ENCODE measurements around the gene COL23A1.

COL23A1 gene

GRCh38 chr5:178530526-178530925, 59.7 kb downstream of the COL23A1 start:
- DNase-seq = no peak

DNA sequence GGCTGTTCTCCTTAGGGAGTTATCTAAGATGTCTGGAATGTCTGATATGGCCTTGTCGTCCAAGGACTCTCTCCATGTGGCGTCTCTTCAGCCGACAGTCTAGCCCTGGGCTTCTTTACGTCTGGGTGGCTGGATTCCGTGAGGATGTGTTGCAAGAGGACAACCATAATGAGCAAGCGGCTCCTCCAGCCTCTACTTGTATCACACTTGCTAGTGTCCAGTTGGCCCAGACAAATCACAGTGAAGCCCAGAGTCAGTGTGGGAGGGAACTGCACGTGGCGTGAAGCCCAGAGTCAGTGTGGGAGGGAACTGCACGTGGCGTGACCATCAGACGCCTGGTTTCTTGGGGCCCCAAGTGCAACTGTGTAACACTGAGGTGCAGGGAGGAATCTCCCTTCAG, 61.1 kb downstream of the COL23A1 start:
- no peak for DNase-seq

GRCh38 chr5:178527458-178528307, 62.5 kb downstream of the COL23A1 start:
- DNase-seq = no peak

DNA sequence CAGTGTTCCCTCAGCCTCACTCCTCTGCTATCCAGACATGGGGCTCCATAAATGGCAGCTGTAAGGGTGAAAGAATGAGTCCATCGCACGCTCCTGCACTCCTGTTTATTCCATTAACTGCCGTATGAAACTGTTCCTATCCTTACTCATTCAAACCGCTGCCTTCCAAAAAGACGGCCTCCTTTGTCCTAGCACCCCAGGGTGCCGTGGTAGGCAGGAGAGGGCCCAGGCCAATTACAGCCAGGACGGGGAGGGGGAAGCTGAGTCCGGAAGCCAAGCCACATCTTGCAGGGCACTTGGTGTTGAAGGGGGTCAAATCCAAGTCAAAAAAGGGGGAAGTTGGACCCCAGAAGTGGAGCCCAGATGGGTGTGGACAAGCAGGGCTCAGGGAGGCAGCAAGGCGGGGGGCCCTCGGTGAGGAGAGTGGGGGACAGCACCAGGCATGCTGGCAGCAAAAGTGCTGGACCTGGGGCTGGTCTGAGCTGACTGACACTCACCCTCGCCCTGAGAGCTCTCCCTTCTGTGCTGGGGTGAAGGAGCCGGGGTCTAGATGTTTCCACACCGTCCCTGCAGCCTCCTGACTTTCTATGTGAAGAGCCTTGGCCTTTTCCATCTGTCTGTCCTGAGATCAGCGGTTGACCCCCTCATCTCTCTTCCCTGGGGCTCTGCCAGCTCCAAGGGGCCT, 63.3 kb downstream of the COL23A1 start:
- no peak for DNase-seq

- DNase-seq = no peak
These were observed 64.1 kb downstream of the COL23A1 start for GRCh38 chr5:178525906-178526732.

- DNase-seq = no peak
These were observed 65.9 kb downstream of the COL23A1 start for GRCh38 chr5:178524093-178524882.

DNA sequence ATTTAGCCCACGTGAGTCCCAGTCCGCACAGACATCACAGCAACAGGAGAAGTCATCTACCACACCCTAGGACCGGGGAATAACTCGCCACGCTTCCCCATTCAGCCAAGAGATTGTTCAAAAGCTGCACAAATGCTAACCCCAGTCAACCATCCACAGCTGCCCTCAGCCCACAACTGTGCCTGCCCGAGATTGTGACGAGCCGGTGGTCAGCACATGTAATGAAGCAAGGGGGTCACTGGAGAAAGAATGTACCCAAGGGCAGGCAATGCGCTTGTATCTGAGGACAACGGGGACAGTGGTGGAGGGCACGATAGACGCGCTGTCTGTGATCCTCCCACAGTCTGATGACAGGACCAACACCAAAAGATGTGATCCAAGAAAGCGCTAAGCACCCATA, 67.8 kb downstream of the COL23A1 start:
- DNase-seq = no peak

GRCh38 chr5:178520851-178521250, 69.3 kb downstream of the COL23A1 start:
- no peak for DNase-seq

DNA sequence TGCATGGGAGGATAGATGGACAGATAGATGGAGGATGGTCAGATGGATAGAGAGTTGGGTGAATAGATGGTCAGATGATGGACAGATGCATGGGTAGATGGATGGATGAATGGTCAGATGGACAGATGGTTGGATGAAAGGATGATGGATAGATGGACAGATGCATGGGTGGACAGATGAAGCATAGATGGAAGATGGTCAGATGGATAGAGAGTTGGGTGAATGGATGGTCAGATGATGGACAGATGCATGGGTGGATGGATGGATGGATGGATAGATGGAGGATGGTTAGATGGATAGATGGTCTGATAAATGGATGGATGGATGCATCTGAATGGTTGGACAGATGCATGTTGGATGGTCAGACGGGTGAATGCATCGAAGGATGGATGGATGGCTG, 70.4 kb downstream of the COL23A1 start:
- DNase-seq = no peak

- DNase-seq = no peak
These were observed 71.0 kb downstream of the COL23A1 start for GRCh38 chr5:178519155-178519554.

DNA sequence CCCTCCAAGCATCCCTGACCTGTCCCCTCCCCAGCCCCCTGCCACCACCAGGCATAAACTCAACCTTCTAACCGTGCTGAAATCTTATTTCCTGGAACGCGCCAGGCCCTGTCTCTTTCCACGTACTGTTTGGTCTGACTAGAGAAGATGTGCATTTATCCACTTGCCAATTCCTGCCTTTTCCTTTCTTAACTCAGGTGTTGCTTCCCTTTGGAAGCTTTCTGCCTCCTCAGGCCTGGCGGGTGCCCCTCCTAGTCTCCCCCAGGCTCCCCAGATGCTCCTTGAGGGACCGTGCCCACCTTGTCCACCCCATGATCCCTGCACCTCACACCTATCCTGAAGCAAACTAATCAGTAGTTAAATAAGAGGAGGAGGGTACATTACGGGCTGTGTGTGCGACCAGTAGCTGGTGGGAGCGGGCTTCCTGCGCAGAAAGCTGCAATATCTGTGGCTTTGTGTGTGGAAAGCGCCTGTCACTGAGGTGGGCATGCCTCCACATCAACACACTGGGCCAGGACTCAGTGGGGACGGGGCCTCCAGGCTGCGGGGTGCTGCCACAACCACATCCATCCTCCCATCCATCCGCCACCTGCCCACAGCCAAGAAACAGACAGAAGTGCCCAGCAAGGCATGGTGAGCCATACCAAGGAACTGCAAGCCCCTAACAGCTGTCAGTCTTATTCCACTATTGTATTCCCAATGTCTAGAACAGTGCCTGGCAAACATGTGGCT, 73.5 kb downstream of the COL23A1 start:
- DNase-seq = no peak

DNA sequence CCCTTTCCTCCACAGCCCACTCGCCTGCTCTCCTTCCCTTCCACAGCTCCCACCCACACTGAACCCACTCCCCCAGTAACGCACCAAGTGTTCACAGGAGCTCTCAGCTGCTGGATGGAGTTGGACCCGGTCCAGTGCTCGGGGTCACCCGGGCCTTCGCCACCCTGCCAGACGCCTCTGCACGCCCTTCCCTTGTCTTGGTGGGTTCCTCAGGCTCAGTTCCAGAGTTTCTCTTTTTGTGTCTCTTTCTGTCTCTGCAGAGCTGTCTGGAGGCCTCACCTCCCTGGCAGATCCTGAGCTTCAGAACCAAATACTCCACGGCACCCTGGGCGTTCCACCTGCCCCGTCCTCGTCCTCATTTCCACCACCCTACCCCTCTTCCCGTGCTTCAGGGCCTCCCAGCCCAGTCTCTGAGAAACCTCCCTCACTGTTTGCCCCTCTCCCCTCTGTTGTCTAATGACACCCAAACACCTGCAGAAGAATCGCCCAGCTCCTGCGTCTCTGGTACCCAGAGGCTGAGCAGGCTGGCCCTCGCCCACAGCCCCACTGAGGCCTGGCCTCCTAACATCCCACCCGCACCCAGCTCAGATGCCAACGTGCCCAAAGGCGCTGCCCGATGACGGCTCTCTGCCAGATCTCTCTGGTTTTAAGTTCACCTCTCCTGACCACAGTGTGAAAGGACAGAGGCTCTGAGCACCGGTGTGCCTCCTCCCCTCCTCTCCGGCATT, 74.3 kb downstream of the COL23A1 start:
- no peak for DNase-seq

- no peak for DNase-seq
These were observed 75.3 kb downstream of the COL23A1 start for GRCh38 chr5:178514851-178515418.

DNA sequence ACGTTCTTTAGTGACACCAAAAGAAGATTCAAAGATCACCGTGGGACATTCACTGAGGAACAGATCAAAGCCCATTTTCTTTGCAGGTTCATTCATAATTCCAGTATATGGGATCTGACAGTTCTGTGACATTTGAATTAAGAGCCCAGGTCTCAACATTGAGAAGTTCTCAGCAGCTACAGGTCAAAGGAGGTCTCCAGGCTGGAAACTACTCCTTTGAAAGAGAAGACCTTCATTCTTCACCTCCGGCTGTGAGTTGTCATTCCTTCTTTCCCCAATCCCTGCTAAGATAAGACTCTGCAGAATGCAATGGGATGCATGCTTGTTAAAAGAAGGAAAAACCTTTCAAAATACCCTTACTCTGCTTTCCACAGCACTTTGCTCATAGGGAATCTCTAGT, 79.0 kb downstream of the COL23A1 start:
- DNase-seq = no peak

DNA sequence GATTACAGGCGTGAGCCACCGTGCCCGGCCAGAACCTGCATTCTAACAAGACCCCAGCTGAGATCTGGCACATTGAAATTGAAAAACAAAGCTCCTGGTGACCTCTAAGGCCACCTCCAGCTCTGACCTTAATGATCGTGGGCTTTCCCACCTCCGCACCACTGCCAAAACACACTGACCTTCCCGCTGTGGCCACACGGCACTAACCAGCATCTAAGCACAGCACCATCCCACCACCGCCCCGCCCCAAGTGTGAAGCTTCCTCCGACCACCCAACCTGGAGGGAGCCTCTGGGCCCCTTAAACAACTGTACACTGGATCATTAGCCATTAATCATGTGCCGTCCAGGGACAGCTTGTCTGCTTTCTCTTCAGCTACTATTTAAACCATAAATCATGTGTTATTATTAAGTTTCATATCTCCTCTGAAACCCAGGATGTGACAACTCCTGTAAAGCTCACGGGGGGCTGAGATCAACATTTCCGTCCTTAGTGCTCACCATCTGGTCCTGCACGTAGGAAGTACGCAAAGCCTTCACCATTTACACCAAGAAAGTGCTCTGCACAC, 80.6 kb downstream of the COL23A1 start:
- no peak for DNase-seq

- no peak for DNase-seq
These were observed 82.9 kb downstream of the COL23A1 start for GRCh38 chr5:178507151-178507932.

DNA sequence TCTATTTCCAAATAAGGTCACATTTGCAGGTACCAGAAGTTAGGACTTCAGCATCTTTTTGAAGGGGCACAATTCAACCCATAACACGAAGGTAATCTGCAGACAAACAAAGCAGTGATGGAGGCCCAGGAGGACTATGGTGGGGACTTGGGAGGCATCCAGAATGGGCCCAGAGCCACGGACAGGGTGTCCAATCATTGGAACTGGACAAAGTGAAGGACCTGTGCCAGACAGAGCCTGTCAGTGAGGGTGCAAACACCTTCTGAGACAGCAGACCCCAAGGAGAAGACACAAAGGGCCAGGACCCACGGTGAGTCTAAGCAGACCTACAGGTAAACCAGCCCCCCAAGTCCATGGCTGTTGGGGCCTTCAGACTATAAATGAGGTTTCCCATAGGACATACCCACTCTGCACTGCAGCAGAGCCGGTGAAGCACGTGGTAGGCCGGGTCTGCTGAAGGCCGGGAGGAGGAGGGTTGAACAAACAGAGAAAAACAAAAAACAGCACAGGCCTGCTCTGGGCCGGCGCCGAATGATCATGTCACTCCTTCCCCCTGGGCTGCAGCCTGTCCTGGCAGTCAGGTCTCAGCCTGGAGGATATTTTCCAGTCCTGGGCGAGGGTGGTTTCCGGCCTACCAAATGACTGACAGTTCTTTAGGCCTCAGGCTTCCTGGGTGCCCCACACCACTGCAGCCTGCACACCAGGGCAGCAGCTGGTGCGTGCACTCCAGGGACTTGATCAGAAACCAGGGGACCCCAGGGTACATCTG, 84.4 kb downstream of the COL23A1 start:
- DNase-seq = no peak

GRCh38 chr5:178504340-178504960, 85.7 kb downstream of the COL23A1 start:
- DNase-seq = no peak

All from hematopoietic multipotent progenitor cell treated with erythropoietin and hydrocortisone succinate and interleukin-3 and kit ligand, for 8 days (in vitro differentiated cells).